ENCODE data around the gene MTHFD2. TPM values are rescaled to one million over a fixed set of nuclear protein-coding genes. Genes with fewer than 3 reads are reported as not detected.
"Not testable (repeated sequence)": the region's sequence is repeated elsewhere in the genome, so short reads cannot be mapped to it uniquely, and the experiment has no call there.

MTHFD2 gene
- total RNA-seq, 2 experiments from 2014 or later, result 518 to 525 TPM

DNA sequence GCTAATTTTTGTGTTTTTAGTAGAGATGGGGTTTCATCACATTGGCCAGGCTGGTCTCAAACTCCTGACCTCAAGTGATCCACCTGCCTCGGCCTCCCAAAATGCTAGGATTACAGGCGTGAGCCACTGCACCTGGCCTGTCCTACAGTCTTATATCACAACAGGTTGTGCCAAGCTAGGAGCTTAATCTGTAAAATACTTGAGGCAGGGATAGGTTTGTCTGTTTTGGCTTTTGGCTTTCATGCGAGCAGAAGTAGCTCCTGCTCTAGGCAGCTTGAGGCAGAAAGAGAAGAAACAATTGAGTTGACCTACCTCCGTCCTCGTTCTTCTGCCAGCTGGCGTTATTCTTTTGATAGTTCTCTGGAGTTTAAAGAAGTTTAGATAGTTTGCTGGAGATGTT, 17.4 kb downstream of the MTHFD2 start:
- H3K27me3 Mint-ChIP-seq; intact Hi-C loops (cut with micrococcal nuclease); H3K4me3 Mint-ChIP-seq; H3K4me1 Mint-ChIP-seq (ENCODE audit: low read depth); H3K27ac Mint-ChIP-seq; H3K9me3 Mint-ChIP-seq; DNase-seq: not testable (repeated sequence)
- POLR2A ChIA-PET, result interaction anchor here (1.1 to 2.3 kb wide), 2 partner anchors 10 to 11 kb away, joined by 3 to 7 read pairs; no protein-coding TSS in a partner anchor
- peaks cover 61% of the 10 kb centered on the region for H3K36me3 Mint-ChIP-seq
- CTCF ChIA-PET, result interaction anchor here (1.0 to 1.3 kb wide), 3 partner anchors 37 to 392 kb away, joined by 3 to 4 read pairs (median 3); partner anchors contain the start of gene MOB1A

GRCh38 chr2:74216642-74217041, 18.2 kb downstream of the MTHFD2 start:
- ChIA-PET POLR2A (interaction anchor here (1.1 to 2.3 kb wide), 2 partner anchors 11 to 18 kb away, joined by 3 to 7 read pairs; partner anchors contain the start of gene MTHFD2), CTCF (interaction anchor here (1.0 to 1.2 kb wide), 2 partner anchors 38 to 119 kb away, joined by 3 to 4 read pairs; partner anchors contain the start of gene MOB1A)
- Mint-ChIP-seq H3K4me3 (no peak overlapping the region), H3K27ac (no peak overlapping the region), H3K36me3 (peaks cover 61% of the 10 kb centered on the region), H3K9me3 (no peaks in the 10 kb centered on the region), H3K27me3 (no peaks in the 10 kb centered on the region), H3K4me1 (ENCODE audit: low read depth) (peaks cover 3% of the 10 kb centered on the region)
- intact Hi-C loops (cut with micrococcal nuclease), result no loop called here
- no peak for DNase-seq

- CTCF ChIA-PET, result no interaction called here
- Mint-ChIP-seq H3K9me3 (no peaks in the 10 kb centered on the region), H3K27ac (peak overlapping the region; percentile 21), H3K27me3 (no peaks in the 10 kb centered on the region), H3K36me3 (peaks cover 50% of the 10 kb centered on the region), H3K4me3 (no peak overlapping the region), H3K4me1 (ENCODE audit: low read depth) (peaks cover 7% of the 10 kb centered on the region)
- POLR2A ChIA-PET, result no interaction called here
- DNase-seq, result no peak
- intact Hi-C loops (cut with micrococcal nuclease), result no loop called here
Measured at GRCh38 chr2:74219846-74220486, 21.6 kb downstream of the MTHFD2 start.

DNA sequence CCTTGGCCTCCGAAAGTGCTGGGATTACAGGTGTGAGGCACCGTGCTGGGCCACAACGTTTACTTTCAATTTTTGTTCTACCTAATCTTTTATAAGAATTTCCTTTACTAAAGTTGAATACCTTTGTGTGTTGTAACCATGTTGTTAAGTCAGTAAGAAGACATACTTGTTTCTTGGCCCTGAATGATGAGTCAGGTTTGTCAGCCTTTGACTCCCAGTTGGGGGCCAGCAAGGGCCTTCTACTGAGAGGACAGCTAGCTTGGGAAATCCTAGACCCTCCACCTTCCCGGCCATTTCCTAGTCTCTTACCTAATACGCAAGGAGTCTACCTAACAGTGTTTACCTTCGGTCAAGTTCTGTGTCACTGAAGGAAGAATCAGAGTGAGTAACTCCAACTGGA, 22.7 kb downstream of the MTHFD2 start:
- CTCF ChIA-PET, result no interaction called here
- Mint-ChIP-seq H3K36me3 (peaks cover 41% of the 10 kb centered on the region), H3K4me3 (no peak overlapping the region), H3K9me3 (no peaks in the 10 kb centered on the region), H3K27ac (peak overlapping the region; percentile 21), H3K4me1 (ENCODE audit: low read depth) (peaks cover 4% of the 10 kb centered on the region), H3K27me3 (no peaks in the 10 kb centered on the region)
- intact Hi-C loops (cut with micrococcal nuclease), result no loop called here
- POLR2A ChIA-PET, result no interaction called here
- DNase-seq, result no peak

DNA sequence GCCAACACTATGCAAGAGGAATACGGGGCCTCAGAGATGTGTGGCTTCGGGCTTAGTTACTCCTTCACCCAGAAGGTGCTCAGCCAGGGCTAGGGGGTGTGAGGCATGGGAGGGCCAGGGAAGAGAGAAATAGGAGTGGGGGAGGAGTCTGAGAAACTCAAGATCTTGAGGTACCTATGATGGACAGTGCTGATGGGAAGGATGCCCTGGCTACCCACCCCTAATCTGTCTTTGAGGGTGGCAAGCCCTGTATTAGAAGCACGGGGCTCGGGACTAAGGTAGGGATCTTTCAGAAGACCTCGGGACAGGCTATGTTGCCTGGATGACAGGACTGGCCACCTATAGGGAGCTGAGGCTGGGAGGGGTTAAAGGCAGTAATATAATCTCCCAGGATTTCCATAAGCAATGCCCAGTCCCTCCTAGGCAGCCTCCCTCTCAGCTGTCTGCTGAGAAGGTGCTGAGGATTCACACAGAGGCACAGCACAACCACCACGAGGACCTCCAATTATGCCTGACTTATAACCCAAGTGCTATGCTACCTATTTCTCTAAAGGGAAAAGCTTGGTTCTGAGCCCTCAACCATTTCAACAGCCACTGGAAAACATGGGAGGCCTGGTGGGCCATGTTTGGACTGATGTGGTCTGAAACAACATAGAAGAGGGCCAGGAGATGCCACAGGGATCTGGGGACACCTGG, 23.3 kb downstream of the MTHFD2 start:
- Mint-ChIP-seq H3K4me3 (no peak overlapping the region), H3K36me3 (peaks cover 36% of the 10 kb centered on the region), H3K27ac (peak overlapping the region; percentile 21), H3K27me3 (no peaks in the 10 kb centered on the region), H3K4me1 (ENCODE audit: low read depth) (peaks cover 4% of the 10 kb centered on the region), H3K9me3 (no peaks in the 10 kb centered on the region)
- DNase-seq, result no peak
- POLR2A ChIA-PET, result interaction anchor here (1.3 kb wide), 1 partner anchor 16 kb away, joined by 5 read pairs; no protein-coding TSS in a partner anchor
- CTCF ChIA-PET, result no interaction called here
- intact Hi-C loops (cut with micrococcal nuclease), result no loop called here

DNA sequence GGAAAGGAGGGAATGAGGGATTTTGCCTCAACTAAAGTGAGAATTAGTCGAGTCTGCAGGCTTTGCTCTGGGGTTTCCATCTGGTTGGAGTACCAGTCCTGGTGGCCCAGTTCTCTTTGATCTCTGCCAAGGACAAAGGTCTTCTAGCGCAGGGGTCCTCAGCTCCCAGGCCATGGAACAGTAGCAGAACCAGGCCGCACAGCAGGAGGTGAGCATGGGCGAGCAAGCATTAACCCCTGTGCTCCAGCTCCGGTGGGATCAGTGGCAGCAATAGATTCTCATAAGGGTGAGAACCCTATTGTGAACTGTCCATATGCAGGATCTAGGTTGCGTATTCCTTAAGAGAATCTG, 23.9 kb downstream of the MTHFD2 start:
- DNase-seq, result no peak
- H3K9me3 Mint-ChIP-seq, result no peaks in the 10 kb centered on the region
- H3K36me3 Mint-ChIP-seq, result peaks cover 31% of the 10 kb centered on the region
- CTCF ChIA-PET, result no interaction called here
- no peaks in the 10 kb centered on the region for H3K27me3 Mint-ChIP-seq
- no peak overlapping the region for H3K4me3 Mint-ChIP-seq
- peak overlapping the region; percentile 19 for H3K27ac Mint-ChIP-seq
- POLR2A ChIA-PET, result interaction anchor here (1.3 kb wide), 1 partner anchor 16 kb away, joined by 5 read pairs; no protein-coding TSS in a partner anchor
- peaks cover 4% of the 10 kb centered on the region for H3K4me1 Mint-ChIP-seq (ENCODE audit: low read depth)
- intact Hi-C loops (cut with micrococcal nuclease), result no loop called here

DNA sequence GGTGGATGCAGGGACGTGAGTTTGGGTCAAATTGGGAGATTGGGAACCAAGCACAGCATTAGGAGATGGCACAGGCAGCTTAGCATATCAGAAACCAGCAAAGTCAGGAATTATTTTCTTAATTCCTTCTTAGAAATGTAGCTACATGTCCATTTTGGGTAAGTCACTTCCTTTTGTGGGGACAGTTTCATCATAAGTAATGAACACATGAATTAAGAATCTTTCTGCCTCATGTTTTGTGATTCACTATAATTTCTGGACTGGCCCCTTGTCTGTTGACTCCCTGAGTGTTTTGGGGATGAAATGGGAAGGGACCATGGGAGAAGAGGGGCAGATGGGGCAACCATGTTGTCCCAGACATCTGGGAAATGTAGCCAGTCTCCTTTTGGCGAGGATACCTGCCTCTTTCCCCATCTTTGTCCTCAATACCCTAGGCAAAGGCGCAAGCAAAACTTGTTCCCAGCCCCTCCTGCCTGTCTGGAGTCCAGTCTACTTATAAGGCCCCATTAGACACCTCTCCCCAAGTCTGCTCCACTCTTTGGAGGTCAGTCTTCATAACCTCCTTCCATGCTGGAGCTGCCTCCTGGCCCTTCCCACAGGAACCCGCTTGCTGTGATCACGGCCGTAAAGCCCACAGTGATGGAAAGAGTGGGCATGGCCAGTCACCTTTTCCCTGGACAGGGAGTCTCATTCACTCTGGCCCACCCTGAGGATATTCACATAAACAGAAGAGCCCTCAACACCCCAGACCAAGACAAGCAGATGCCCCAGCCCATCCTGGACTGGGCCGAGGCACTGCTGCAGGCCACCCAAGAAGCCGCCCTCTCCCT, 25.7 kb downstream of the MTHFD2 start:
- Mint-ChIP-seq H3K9me3 (no peaks in the 10 kb centered on the region), H3K27ac (peak overlapping the region; percentile 30), H3K4me1 (ENCODE audit: low read depth) (peaks cover 4% of the 10 kb centered on the region), H3K27me3 (no peaks in the 10 kb centered on the region), H3K36me3 (peaks cover 20% of the 10 kb centered on the region), H3K4me3 (no peak overlapping the region)
- intact Hi-C loops (cut with micrococcal nuclease), result no loop called here
- ChIA-PET CTCF (no interaction called here), POLR2A (no interaction called here)
- no peak for DNase-seq

GRCh38 chr2:74225698-74226459, 27.5 kb downstream of the MTHFD2 start:
- H3K27me3 Mint-ChIP-seq, result no peaks in the 10 kb centered on the region
- no peak for DNase-seq
- ChIA-PET CTCF (no interaction called here), POLR2A (no interaction called here)
- H3K36me3 Mint-ChIP-seq, result peaks cover 11% of the 10 kb centered on the region
- H3K4me1 Mint-ChIP-seq (ENCODE audit: low read depth), result peaks cover 4% of the 10 kb centered on the region
- H3K27ac Mint-ChIP-seq, result no peak overlapping the region
- no peaks in the 10 kb centered on the region for H3K9me3 Mint-ChIP-seq
- no peak overlapping the region for H3K4me3 Mint-ChIP-seq
- intact Hi-C loops (cut with micrococcal nuclease), result no loop called here

GRCh38 chr2:74226648-74227213, 28.3 kb downstream of the MTHFD2 start:
- Mint-ChIP-seq H3K27me3 (no peaks in the 10 kb centered on the region), H3K36me3 (peaks cover 4% of the 10 kb centered on the region), H3K9me3 (no peaks in the 10 kb centered on the region), H3K4me1 (ENCODE audit: low read depth) (peaks cover 4% of the 10 kb centered on the region), H3K4me3 (no peak overlapping the region), H3K27ac (no peak overlapping the region)
- intact Hi-C loops (cut with micrococcal nuclease), result no loop called here
- POLR2A ChIA-PET, result interaction anchor here (0.6 kb wide), 1 partner anchor 11 kb away, joined by 3 read pairs; no protein-coding TSS in a partner anchor
- DNase-seq, result no peak
- CTCF ChIA-PET, result interaction anchor here (0.9 kb wide), 1 partner anchor 23 kb away, joined by 3 read pairs; no protein-coding TSS in a partner anchor

- DNase-seq, result no peak
- intact Hi-C loops (cut with micrococcal nuclease), result no loop called here
- ChIA-PET POLR2A (interaction anchor here (0.6 kb wide), 1 partner anchor 12 kb away, joined by 3 read pairs; no protein-coding TSS in a partner anchor), CTCF (no interaction called here)
- Mint-ChIP-seq H3K36me3 (peaks cover 4% of the 10 kb centered on the region), H3K27ac (no peak overlapping the region), H3K27me3 (no peaks in the 10 kb centered on the region), H3K9me3 (no peaks in the 10 kb centered on the region), H3K4me1 (ENCODE audit: low read depth) (peaks cover 4% of the 10 kb centered on the region), H3K4me3 (no peak overlapping the region)
Measured at GRCh38 chr2:74227646-74228045, 29.2 kb downstream of the MTHFD2 start.

- ChIA-PET POLR2A (interaction anchor here (0.6 kb wide), 1 partner anchor 201 kb away, joined by 3 read pairs; no protein-coding TSS in a partner anchor), CTCF (interaction anchor here (0.6 kb wide), 1 partner anchor 21 kb away, joined by 4 read pairs; no protein-coding TSS in a partner anchor)
- no peak overlapping the region for H3K27ac Mint-ChIP-seq
- no peaks in the 10 kb centered on the region for H3K9me3 Mint-ChIP-seq
- peaks cover under 1% of the 10 kb centered on the region for H3K4me1 Mint-ChIP-seq (ENCODE audit: low read depth)
- intact Hi-C loops (cut with micrococcal nuclease), result no loop called here
- DNase-seq, result no peak
- H3K36me3 Mint-ChIP-seq, result peaks cover 4% of the 10 kb centered on the region
- H3K27me3 Mint-ChIP-seq, result no peaks in the 10 kb centered on the region
- no peak overlapping the region for H3K4me3 Mint-ChIP-seq
Measured at GRCh38 chr2:74228772-74229171, 30.4 kb downstream of the MTHFD2 start.

Measured in activated CD4-positive, alpha-beta memory T cell treated with anti-CD3 and anti-CD28 coated beads for 36 hours (primary cell).